ENCODE data around the gene BRF1.

BRF1 gene

DNA sequence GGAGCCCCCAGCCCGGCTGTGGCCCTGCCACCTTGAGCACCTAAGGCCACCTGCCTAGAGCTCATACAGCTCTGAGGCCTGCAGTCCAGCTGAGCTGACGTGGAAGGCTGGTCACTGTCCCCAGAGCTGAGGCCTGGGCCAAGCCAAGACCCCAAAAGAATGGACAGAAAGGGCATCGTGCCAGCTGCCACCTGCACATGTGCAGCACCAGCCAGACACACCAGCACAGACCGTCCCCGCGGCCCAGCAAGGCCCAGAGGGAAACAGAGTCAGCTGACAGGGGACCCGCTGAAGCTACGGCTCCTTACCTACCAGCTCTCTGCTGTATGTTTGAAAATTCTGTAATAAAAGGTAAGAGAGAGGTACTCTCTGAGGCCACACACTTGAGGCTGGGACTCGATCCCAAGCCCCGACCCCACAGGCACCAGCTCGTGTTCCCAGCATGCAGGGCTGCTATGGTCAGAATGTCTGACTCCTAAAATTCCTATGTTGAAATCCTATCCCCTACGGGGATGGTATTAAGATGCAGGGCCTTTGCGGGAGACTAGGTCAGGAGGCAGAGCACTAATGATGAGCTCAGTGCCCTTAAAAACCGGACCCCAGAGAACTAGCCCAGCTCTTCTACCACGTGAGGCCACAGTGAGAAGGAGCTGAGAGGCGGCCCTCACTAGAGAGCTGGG lies 25.4 kb downstream of the BRF1 start:
- Histone ChIP-seq H3K27ac (no peak overlapping the region), H3K4me3 (no peak overlapping the region)

DNA sequence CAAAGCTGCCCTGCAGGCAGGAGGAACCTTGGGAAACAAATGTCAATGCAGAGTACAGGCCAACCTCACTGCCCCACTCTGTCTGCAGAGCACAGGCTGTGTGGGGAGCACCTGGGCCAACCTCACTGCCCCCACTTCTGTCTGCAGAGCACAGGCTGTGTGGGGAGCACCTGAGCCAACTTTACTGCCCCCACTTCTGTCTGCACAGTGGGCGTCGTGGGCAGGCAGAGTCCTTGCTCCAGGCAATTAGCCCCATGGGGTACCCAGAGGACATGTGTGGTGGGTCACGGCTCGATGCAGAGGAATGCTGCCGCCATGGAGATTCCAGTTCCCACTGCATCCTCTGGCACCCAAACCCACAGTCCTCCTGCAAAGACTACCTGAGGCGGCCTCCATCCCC lies 26.2 kb downstream of the BRF1 start:
- Histone ChIP-seq H3K27ac (no peak overlapping the region), H3K4me3 (no peak overlapping the region)

DNA sequence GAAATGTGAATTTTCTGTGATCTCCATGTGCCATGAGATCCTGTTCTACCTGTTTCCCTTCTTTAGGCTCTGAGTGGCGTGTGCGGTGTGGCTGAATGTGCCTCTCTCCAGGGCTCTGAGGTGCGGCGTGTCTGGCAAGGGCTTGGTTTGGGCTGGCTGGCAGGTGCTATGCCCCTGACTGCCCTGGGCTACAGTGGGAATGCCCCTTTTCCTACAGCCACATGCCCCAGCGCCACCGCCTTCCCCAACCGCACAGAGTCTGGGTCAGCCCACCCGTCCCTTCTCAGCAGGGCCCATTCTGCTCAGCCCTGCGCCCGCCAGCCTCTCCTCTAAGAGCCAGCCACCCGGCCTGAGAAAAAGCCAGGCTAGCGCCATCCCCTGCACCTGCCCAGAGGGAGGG lies 27.7 kb downstream of the BRF1 start:
- peak overlapping the region in 2 of 21 experiments; percentile 31 to 57 for H3K27ac ChIP-seq
- H3K4me3 ChIP-seq, result no peak overlapping the region

GRCh38 chr14:105272623-105273022 lies 28.2 kb downstream of the BRF1 start:
- no peak overlapping the region for H3K4me3 ChIP-seq
- H3K27ac ChIP-seq, result peak overlapping the region in 1 of 21 experiments; percentile 31

GRCh38 chr14:105271224-105271890 lies 29.4 kb downstream of the BRF1 start:
- Histone ChIP-seq H3K27ac (no peak overlapping the region), H3K4me3 (no peak overlapping the region)

GRCh38 chr14:105269405-105269804 lies 31.4 kb downstream of the BRF1 start:
- no peak overlapping the region for H3K4me3 ChIP-seq
- no peak overlapping the region for H3K27ac ChIP-seq

GRCh38 chr14:105268736-105269354 lies 32.0 kb downstream of the BRF1 start:
- Histone ChIP-seq H3K27ac (no peak overlapping the region), H3K4me3 (no peak overlapping the region)

DNA sequence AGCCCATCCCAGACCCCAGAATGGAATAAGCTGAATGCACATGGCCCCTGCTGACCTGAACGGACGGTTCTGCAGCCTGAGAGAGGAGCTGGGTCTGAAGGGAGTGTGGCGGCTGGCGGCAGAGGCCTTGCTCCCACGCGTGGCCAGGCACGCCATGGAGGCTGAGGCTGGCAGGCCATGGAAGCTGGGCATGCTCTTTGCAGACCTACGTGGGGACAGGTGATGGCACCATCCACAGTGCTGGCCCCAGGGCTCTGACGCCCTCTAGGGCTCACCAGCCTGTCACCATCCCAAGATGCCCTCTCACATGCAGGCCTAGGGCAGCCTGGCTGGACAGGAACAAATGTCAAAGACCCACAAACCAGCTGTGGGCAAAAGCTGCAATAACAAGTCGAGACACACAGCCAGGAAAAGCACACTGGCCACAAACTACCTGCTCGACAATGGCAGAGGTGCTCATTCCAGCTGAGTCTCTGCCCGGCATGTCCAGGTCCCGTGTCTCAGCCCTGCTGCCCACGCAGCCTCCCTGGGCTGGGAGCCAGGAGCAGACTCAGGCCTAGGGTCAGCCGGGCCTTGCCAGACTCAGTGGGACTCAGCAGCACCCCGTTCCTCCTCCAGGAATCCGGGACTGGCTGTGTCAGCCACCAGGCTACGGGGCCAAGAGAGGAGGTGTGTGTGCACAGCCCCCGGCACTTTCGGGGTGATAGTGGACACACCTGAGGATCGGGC lies 32.8 kb downstream of the BRF1 start:
- Histone ChIP-seq H3K27ac (no peak overlapping the region), H3K4me3 (no peak overlapping the region)

DNA sequence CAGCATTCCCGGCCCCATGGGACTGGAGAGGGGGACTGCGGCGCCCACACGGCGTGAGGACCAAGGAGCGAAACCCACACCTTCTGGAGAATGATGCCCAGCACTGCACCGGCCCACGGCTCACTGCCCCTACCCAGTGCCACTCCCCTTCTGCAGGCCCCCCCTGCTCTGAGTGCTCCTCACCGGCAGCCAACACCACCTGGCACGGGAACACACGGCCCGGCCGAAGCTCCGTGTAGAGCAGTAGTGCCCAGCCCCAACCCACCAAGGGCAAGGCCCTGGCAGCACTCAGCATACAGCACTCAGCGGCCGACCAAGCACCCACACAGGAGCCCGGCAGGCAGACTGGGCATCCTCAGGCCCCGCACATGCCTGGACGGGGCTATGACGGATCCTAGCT lies 39.0 kb downstream of the BRF1 start:
- no peak overlapping the region for H3K4me3 ChIP-seq
- no peak overlapping the region for H3K27ac ChIP-seq

DNA sequence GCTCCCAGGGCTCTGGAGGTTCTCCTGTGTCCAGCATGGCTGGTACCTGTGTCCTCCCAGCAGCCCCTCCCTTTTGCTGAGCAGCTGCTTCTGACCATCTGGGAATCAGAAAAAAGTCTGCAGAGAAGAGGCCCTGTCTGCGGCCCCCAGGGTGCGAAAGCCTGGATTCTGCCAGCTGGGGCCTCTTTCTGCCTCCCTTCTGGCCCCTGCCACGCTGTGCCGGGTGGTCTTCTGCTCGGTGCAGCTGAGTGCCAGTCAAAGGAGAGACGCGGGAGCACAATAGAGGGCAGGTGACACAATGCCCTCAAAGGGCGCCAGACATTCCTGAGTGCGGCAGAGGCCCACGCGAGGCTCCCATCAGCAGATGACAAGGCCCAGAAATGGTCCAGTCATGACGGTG lies 39.8 kb downstream of the BRF1 start:
- no peak overlapping the region for H3K4me3 ChIP-seq
- H3K27ac ChIP-seq, result no peak overlapping the region

GRCh38 chr14:105258846-105259245 lies 42.0 kb downstream of the BRF1 start:
- H3K27ac ChIP-seq, result no peak overlapping the region

DNA sequence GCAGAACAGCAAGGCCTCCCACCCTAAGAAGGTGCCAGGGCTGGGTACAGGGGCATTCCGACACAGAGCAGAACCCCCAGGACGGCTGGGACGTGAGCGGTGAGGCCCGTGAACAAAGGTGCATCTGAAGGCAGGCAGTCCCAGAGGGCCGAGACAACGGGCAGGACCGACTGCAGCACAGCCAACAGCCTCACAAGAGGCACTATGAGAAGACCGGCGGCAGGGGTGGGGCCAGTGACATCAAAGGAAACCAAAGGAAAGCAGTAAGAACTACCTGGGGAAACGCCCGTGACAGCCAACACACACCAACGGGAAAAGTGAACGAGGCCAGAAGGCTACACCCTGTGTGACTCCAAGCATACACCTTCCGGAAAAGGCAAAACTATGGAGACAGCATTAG lies 43.3 kb downstream of the BRF1 start:
- Histone ChIP-seq H3K27ac (no peak overlapping the region), H3K4me3 (no peak overlapping the region)

More at GRCh38 chr14:105258846-105259245, 42.0 kb downstream of the BRF1 start:
- no peak overlapping the region for H3K4me3 ChIP-seq

DNA sequence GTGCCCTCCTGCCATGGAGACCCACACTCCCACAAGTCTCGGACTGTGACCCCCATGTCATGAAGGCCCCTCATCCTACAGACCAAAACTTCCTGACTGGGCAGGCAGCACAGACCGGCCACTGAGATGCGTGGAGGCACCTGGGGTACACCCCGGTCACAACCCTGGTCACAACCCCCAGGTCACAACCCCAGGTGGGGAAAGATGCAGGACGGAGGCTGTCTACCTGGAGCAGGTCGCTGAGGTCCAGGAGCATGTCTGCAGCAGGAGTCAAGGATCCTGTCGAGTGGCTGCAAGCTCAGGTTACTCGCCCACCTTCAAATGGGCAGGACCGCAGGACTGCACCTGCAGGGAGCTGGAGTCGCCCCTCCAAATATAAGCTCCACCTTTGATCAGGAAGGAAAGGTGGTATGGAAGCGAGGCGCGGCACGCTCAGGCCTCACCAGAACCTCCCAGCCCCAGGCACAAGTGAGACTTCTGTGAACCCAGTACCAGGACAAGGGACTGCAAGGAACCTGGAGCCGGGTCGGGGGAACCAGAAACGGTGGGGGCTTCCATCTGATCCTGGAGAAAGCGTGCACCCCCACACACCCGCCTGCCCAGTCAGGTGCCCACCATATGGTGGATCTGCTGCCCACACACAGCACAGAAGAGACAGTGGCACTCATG lies 44.4 kb downstream of the BRF1 start:
- Histone ChIP-seq H3K4me3 (no peak overlapping the region), H3K27ac (no peak overlapping the region)

DNA sequence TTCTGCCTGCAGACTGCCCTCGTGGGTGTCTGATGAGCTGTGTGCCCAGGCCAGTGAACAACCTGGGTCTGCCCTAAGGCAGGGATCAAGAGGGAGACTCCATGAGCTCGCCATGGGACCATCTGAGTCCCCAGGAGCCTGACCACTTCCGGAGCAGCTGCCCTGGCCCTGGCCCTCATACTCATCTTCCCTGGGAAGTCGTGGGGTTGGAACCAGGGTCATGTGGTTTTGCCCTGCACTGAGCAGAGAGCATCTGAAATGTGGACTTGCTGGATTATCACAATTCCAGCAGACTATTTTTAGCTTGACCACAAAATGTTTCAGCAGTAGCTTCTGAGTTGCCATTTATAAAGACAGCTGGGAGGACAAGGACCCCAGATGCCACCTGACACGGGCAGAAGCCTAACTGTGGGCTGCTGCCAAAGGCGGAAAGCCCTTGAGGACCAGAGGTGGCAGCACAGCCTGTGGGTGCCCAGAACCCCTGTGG lies 45.7 kb downstream of the BRF1 start:
- Histone ChIP-seq H3K27ac (peak overlapping the region in 1 of 21 experiments; percentile 2), H3K4me3 (no peak overlapping the region)

GRCh38 chr14:105253329-105253682 lies 47.5 kb downstream of the BRF1 start:
- H3K27ac ChIP-seq, result no peak overlapping the region
- no peak overlapping the region for H3K4me3 ChIP-seq

DNA sequence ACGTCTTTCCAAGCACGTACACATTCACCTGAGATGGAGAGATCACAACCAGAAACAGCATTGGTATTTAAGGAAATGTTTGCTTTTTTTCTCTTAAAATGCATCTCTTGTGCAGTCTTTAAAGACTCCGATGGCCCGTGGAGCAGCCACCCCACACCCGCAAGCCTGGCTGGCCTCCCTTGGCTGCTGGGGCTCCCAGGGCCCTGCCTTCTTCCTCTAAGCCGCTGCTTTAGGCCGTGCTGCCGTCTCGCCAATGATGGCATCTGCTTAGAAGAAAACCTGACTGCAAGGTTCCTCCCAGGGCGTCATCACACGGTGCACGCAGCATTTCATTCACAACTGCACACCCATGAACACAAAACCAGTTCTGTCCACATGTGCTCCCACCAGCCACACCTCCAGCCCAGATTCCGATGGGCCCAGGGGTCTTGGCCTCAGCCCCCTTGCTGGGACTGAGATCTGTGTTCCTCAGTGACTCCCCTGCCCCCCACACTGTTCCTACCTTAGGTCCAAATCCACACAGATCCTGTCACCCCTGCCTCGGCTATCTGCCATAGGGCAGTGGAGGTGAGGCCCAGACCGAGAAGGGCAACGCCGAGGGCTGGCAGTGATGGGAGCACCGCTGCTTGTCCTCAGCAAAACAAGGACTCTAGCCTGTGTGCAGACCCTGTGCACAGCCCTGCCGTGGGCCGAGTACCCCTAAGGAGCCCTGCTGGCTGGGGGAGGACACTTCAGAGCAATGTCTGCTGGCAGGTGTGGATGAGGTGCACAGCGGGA lies 48.1 kb downstream of the BRF1 start:
- Histone ChIP-seq H3K27ac (no peak overlapping the region), H3K4me3 (no peak overlapping the region)

- H3K4me3 ChIP-seq, result no peak overlapping the region
These were observed 48.9 kb downstream of the BRF1 start for GRCh38 chr14:105251920-105252319.

DNA sequence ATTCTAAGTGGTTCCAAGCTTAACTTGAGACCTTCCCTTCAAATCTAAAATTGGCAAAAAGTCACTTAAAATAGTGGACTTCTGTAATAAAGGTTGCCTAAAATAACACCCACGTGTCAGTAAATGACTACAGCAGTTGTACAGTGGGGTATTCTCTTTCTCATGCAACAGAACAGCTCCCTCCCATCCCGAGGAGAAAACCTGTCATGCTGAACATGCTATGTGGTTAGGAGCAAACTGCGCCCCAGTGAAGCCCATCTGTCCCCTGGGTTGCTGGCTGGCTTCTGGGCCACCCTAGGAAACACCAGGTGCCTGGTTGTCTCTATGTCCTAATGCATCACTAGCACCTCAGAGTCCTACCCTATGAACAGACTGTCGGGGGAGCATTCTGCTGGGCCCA lies 49.8 kb downstream of the BRF1 start:
- Histone ChIP-seq H3K4me3 (no peak overlapping the region), H3K27ac (no peak overlapping the region)

More at GRCh38 chr14:105251920-105252319, 48.9 kb downstream of the BRF1 start:
- H3K27ac ChIP-seq, result no peak overlapping the region

DNA sequence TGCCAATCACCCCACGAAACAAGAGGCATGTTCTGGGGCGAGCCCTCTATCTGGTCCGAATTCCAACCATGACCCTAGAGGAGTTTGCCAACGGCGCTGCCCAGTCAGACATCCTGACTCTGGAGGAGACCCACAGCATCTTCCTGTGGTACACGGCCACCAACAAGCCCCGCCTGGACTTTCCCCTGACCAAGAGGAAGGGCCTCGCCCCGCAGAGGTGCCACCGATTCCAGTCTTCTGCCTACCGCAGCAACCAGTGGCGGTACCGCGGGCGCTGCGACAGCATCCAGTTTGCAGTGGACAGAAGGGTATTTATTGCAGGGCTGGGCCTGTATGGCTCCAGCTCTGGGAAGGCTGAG lies 50.8 kb downstream of the BRF1 start:
- no peak overlapping the region for H3K27ac ChIP-seq
- H3K4me3 ChIP-seq, result no peak overlapping the region
